SKM-1 treated with dmso at 0.1 percent for 144 hours (cell line): Measurements from ENCODE around the gene MINDY4.

ENCODE experiments used
- DNase-seq: peaks from one replicate; lab custom pipeline; 2025; ENCODE audit not compliant: unreplicated experiment; lab: John Stamatoyannopoulos, UW

The MINDY4 gene

DNA sequence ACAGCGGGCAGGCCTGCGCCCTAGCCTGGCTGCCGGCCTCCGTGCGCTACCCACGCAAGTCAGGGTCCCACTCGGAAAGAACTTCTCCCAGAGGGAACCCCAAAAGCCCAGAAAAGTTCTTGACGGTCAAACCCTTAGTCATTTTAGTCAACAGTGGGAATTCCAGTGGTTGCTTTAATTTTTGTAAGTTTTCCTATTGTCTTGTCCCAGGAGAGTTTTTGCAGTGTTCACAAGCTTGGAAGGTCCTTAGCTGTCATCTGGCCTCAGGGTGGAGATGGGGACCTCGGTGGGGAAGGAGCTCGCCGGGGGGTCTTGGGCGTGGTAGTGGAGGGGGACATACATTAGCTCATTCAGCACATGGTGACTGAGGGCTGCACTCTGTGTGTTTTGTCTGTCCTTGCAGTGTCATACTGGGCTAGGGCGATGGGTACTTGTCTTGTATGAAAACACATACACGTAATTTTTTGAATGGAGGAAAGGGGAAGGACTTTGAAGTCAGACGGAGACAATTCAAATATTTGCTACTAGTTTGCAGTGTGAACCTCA is 736 bp downstream of the MINDY4 start:
- peak; percentile 19 for DNase-seq

- no peak for DNase-seq
These were observed 1.8 kb downstream of the MINDY4 start for GRCh38 chr7:30772984-30773383.

GRCh38 chr7:30775992-30776391 is 4.8 kb downstream of the MINDY4 start:
- no peak for DNase-seq

DNA sequence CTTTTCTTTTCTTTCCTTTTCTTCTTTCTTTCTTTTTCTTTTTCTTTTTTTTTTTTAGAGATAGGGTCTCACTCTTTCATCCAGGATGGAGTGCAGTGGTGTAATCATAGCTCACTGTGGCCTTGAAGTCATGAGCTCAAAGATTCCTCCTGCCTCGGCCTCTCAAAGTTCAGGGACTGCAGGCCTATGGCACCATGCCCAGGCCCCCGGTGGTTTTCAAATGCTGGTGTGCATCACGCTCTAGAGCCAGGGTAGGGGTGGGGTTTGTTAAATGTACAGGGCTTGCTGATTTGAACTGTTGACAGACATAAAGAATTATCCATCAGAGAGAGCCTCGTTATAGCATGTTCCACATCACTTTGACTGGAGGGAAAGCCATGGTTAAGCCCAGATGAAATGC is 5.8 kb downstream of the MINDY4 start:
- DNase-seq = no peak

DNA sequence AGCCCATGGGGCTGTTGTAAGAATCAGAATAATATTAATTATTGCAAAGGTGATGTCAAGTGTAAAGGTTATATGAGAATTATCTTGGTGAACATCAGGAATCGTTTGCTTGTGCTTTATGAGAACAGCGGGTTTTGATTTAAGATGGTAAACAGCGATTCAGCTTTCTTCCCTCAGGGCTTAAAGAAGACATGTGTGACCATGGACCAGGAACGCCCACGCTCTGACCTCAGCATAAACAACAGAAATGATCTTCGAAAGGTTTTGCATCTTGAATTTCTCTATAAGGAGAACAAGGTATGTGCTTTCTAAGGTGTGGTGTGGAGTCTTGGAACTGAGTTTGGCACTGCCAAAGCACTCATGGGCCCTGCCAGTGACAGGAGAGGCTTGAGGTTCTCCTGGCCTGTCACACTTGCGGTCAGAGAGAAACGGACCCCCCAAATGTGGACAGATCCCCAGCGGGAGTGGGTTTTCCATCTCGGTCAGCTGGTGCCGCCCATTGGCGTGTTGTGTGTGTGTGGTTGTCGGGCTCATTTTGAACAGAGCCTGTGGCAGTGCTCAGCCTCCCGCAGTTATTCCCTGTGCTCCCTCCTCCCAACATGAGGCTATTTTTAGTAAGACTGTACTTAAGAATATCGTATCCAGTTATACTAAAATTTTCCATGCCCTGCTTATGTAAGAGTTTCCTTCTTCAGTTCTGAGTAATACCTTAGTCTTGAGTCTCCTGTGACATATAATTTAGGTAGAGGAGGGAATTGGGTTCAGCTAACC is 7.2 kb downstream of the MINDY4 start:
- no peak for DNase-seq

DNA sequence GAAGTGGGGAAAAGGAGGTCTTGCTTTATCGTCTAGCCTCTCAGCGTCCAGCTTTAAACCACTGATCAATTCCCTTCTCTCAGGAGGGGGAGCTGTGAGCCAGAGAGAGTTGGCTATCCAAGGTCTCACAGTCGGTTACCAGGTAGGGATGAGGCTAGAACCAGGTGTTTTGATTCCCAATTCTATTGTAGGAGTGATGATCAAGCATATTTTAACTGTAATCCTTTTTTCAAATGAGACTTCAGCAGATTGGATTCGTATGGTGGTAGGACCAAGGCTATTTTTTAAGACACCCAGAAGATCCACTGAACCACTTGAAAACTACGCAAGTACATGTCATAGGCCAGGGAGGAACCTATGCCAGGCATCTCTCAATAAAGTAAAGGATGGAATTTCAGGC is 8.4 kb downstream of the MINDY4 start:
- DNase-seq = no peak

- DNase-seq = no peak
These were observed 9.7 kb downstream of the MINDY4 start for GRCh38 chr7:30780941-30781340.

DNA sequence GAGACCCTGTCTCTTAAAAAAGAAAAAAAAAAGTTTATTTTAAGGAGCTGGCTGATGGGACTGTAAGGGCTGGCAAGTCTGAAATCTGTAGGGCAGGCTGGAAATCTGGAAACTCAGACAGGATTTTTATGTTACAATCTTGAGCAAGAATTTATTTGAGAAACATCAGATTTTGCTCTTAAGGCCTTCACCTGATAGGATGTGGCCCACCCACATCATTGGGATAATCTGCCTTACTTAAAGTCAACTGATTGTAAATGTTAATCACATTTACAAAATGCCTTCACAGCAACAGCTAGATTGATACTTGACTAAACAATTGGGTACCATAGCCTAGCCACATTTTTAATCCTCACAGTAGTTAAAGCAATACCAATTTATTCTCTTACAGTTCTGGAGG is 11.5 kb downstream of the MINDY4 start:
- DNase-seq = no peak

DNA sequence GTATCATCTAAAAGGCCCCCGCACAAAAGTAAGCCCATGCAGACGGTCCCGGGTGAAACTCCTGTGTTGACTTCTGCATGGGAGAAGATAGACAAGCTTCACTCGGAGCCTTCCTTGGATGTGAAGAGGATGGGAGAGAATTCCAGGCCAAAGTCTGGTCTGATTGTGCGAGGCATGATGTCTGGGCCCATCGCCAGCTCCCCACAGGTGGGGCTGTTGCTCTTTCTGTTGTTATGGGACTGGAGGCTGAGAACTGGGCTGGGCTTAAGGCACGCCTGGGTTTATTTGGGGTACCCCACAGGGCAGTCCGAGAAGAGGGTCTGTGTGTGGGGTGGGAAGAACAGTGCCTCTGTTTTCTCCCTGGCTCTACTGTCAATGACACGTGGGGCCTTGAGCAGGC is 14.6 kb downstream of the MINDY4 start:
- no peak for DNase-seq

- peak; percentile 90 for DNase-seq
These were observed 16.3 kb downstream of the MINDY4 start for GRCh38 chr7:30787486-30787885.

- DNase-seq = no peak
These were observed 17.6 kb downstream of the MINDY4 start for GRCh38 chr7:30788640-30789333.

- DNase-seq = peak; percentile 90
These were observed 18.1 kb downstream of the MINDY4 start for GRCh38 chr7:30789334-30789711.

GRCh38 chr7:30790356-30790755 is 19.1 kb downstream of the MINDY4 start:
- DNase-seq = no peak

DNA sequence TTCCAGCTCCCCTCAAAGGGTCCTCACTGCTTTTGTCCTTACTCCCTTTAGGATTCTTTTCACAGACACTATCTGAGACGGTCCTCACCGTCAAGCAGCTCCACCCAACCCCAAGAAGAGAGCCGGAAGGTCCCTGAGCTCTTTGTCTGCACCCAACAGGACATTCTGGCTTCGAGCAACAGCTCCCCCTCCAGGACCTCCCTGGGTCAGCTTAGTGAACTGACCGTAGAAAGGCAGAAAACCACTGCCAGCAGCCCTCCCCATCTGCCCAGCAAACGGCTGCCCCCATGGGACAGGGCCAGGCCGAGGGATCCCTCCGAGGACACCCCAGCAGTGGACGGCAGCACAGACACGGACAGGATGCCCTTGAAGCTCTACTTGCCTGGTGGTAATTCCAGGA is 19.9 kb downstream of the MINDY4 start:
- no peak for DNase-seq

GRCh38 chr7:30795161-30795948 is 24.1 kb downstream of the MINDY4 start:
- DNase-seq = no peak

GRCh38 chr7:30796105-30796869 is 25.1 kb downstream of the MINDY4 start:
- DNase-seq = no peak

DNA sequence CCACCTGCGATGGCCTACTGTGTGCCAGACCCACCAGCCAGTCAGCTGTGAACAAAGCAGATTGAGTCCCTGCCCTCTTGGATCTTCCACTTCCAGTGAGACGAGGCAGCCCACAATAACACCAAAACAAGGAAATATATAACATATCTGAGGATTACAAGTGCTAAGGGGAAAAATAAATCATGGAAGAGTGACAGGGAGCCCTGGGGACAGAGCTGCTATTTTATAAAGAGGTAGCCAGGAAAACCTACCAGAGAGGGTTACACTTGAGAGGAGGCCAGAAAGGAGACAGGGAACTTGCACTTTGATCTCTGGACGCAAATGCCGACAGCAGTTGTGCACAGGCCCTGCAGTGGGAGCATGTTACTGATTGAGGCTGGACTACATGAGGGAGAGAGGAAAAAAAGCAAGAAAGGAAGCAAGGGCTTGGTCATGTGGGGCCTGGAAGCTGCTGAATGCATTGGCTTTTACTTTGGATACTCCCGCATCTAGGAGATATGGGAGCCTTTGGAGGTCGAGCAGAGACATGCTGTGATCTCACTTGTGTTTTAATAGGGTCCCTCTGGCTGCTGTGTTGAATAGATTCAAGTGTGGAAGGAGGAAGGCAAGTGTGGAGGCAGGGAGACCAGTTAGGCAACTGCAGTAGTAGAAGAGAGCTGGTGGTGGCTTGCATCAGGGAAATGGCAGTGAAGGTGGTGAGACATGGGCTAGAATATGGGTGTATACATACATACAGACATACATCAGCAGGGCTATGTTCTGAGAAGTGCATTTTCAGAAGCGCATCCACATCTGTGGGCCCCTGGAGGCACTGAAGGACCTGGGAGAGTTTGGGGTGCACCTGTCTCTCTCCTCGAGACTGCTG is 26.2 kb downstream of the MINDY4 start:
- no peak for DNase-seq

GRCh38 chr7:30799206-30799975 is 28.2 kb downstream of the MINDY4 start:
- DNase-seq = peak; percentile 23

GRCh38 chr7:30799976-30800661 is 28.9 kb downstream of the MINDY4 start:
- DNase-seq = no peak
